Measurements from ENCODE around the gene AFMID. TPM values are rescaled to one million over a fixed set of nuclear protein-coding genes. Genes with fewer than 3 reads are reported as not detected.

The AFMID gene
- total RNA-seq, 1 donor from 2014 or later = 26.5 TPM

DNA sequence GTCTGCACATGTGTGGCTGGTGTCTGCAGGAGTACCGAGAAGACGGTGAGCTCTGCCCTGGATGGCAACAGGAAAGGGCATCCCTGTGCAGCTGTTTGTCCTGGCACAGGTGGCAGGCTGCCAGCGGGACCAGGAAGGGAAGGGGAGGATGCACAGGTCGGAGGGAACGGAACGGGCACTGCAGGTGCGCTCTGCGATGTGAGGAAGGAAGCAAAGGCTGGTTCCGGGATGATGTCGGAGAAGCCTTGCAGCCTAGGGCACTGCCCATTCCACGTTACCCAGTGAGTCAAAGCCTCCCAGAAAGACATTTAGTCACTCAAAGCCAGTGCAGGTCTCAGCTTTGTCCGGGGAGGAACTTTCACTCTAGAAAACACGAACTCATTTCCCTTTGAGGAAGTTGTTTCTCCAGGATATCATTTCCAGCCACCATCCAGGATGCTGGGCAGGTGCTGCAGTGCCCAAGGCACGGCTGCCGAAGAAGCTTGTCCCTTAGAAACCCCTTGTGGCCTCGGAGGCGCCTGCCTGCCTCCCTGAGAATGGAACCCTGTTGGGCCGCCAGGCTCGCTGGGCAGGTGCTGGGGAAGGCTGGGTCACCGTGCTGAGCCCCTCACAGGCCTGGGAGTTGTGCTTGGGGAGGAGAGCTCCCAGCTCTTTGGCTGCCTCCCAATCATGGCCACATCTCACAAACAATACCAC is 39.7 kb downstream of the AFMID start:
- H3K27ac Mint-ChIP-seq = no peak overlapping the region
- H3K9me3 Mint-ChIP-seq (ENCODE audit: low read depth) = no peaks in the 10 kb centered on the region

DNA sequence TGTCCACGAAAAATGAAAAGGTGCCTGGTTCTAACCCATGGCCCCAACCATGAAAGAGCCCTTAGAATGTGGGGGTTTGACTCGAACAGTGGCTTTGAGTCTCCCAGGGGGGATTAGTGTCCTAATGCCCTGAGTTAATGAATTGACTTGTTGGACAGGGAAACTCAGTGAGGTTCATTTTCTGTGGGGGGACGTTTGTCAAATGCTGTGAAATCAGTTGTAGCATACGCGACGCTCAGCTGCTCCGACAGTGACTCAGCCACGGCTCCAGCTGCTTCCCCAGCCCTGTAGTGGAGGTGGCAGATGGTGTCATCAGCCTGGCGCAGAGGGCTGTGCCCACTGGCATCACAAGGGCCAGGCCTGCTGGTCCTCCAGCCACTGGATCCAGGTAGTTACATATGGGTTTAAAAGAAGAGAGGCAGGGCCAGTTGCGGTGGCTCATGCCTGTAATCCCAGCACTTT is 40.3 kb downstream of the AFMID start:
- H3K36me3 Mint-ChIP-seq (ENCODE audit: insufficient read depth) = peaks cover 3% of the 10 kb centered on the region
- H3K4me1 Mint-ChIP-seq (ENCODE audit: low read depth) = no peaks in the 10 kb centered on the region
- H3K27ac Mint-ChIP-seq = no peak overlapping the region
- no peak for TF ChIP-seq CTCF (IDR thresholded peaks at IDR 0.05; ENCODE audit: unreplicated experiment)
- no peaks in the 10 kb centered on the region for H3K9me3 Mint-ChIP-seq (ENCODE audit: low read depth)
- H3K27me3 Mint-ChIP-seq = peaks cover 25% of the 10 kb centered on the region
- DNase-seq (ENCODE audit: low spot score, unreplicated experiment) = no peak
- no peak overlapping the region for H3K4me3 Mint-ChIP-seq (ENCODE audit: low read depth)

More for the DNA sequence above, 39.7 kb downstream of the AFMID start:
- Mint-ChIP-seq H3K36me3 (ENCODE audit: insufficient read depth) (peaks cover 3% of the 10 kb centered on the region), H3K27me3 (peaks cover 20% of the 10 kb centered on the region), H3K4me1 (ENCODE audit: low read depth) (no peaks in the 10 kb centered on the region), H3K4me3 (ENCODE audit: low read depth) (no peak overlapping the region)
- TF ChIP-seq CTCF (IDR thresholded peaks at IDR 0.05; ENCODE audit: unreplicated experiment) = no peak
- DNase-seq (ENCODE audit: low spot score, unreplicated experiment) = no peak

- Mint-ChIP-seq H3K36me3 (ENCODE audit: insufficient read depth) (peaks cover 3% of the 10 kb centered on the region), H3K4me1 (ENCODE audit: low read depth) (no peaks in the 10 kb centered on the region), H3K4me3 (ENCODE audit: low read depth) (no peak overlapping the region), H3K27ac (no peak overlapping the region), H3K27me3 (peaks cover 32% of the 10 kb centered on the region), H3K9me3 (ENCODE audit: low read depth) (no peaks in the 10 kb centered on the region)
- no peak for DNase-seq (ENCODE audit: low spot score, unreplicated experiment)
- no peak for TF ChIP-seq CTCF (IDR thresholded peaks at IDR 0.05; ENCODE audit: unreplicated experiment)
Measured at GRCh38 chr17:78228176-78228575, 41.0 kb downstream of the AFMID start.

GRCh38 chr17:78230252-78230962 is 43.2 kb downstream of the AFMID start:
- no peaks in the 10 kb centered on the region for H3K36me3 Mint-ChIP-seq (ENCODE audit: insufficient read depth)
- H3K27ac Mint-ChIP-seq = no peak overlapping the region
- H3K27me3 Mint-ChIP-seq = peaks cover 45% of the 10 kb centered on the region
- DNase-seq (ENCODE audit: low spot score, unreplicated experiment) = no peak
- H3K4me3 Mint-ChIP-seq (ENCODE audit: low read depth) = no peak overlapping the region
- TF ChIP-seq CTCF (IDR thresholded peaks at IDR 0.05; ENCODE audit: unreplicated experiment) = no peak
- no peaks in the 10 kb centered on the region for H3K4me1 Mint-ChIP-seq (ENCODE audit: low read depth)
- no peaks in the 10 kb centered on the region for H3K9me3 Mint-ChIP-seq (ENCODE audit: low read depth)

DNA sequence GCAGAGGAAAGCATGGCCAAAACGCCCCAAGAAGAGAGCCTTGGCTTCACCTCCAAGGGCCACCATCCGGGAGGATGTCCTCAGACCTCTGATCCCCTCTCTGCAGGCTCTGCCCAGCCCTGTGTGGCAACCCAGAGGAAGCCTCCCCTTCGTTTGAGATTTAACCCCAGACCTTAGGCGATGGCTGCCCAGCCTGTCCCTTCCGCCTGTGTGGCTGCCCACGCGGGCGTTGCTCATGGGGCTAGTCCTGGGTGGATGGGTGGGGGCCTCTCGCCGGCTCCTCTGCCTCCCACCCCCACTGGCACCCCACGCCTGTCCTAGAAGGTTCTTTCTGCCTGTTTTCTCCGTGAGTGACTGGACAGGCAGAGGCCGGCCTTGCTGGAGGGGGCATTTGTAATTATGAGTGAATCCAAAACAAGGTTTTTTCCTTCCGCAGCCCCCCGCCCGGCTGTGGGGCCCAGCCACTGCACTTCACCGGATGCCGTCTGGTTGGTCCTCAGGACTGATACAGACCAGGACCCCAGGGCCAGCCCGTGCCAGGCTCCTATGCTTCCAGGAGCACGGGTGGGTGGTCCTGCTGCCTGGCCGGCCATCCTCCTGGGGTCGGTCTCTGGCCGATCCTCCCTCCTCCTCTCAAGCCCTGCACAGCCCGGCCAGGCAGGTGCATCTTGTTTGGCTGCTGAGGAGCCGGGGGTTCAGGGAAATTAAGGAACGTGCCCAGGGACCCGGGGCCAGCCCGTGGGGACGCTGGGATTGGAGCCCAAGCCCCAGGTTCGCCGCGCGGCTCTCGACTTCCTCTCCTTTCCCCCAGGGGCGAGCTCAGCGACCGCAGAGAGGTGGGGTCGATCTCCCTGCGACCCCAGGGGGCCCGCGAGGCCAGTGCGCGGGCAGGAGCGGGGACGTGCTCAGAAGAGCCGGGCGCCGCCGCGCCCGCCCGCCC is 44.1 kb downstream of the AFMID start, which contains the start of gene TMEM235:
TMEM235 (plus strand) TSS at position 636 of the 940 bp plus-strand sequence. CDS start 393 bp downstream, outside the sequence.
- Mint-ChIP-seq H3K4me1 (ENCODE audit: low read depth) (no peaks in the 10 kb centered on the region), H3K27me3 (peaks cover 45% of the 10 kb centered on the region), H3K9me3 (ENCODE audit: low read depth) (no peaks in the 10 kb centered on the region), H3K4me3 (ENCODE audit: low read depth) (peak within 1 kb of the TSS; percentile 7), H3K36me3 (ENCODE audit: insufficient read depth) (no peaks in the 10 kb centered on the region), H3K27ac (no peak within 1 kb of the TSS)
- no peak for TF ChIP-seq CTCF (IDR thresholded peaks at IDR 0.05; ENCODE audit: unreplicated experiment)
- no peak for DNase-seq (ENCODE audit: low spot score, unreplicated experiment)

Measured in progenitor cell of endocrine pancreas (in vitro differentiated cells).